GM18858 (cell line): ENCODE results near the gene SLU7.
"Not testable (repeated sequence)": the region's sequence is repeated elsewhere in the genome, so short reads cannot be mapped to it uniquely, and the experiment has no call there.

ENCODE experiments used
- ATAC-seq: cut with Tn5 transposase; IDR thresholded peaks from one replicate; pipeline ENCODE4 v1.9.1; 2021; ENCODE audit not compliant: unreplicated experiment

The SLU7 gene

GRCh38 chr5:160451281-160451680 is 32.4 kb upstream of the SLU7 start:
- no peak for ATAC-seq

- ATAC-seq = peak; percentile 55
Observed at GRCh38 chr5:160450164-160450932, 31.5 kb upstream of the SLU7 start.

DNA sequence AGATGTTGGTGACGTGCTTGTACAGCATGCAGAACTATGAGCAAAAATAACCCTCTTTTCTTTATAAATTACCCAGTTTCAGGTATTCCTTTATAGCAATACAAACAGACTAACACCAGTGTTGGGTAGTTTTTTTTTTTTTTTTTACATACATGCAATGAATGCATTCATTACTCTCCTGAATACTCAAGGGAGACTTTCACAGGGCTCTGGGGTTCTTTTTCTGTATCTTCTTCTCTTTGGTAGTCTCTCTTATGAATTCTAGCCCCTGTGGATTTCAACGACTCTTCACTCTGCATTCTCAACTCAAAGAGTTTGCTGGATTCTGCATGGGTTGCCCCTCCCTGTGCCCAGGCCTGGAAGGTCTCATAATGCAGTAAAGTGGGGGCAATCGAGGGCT is 30.6 kb upstream of the SLU7 start:
- no peak for ATAC-seq

DNA sequence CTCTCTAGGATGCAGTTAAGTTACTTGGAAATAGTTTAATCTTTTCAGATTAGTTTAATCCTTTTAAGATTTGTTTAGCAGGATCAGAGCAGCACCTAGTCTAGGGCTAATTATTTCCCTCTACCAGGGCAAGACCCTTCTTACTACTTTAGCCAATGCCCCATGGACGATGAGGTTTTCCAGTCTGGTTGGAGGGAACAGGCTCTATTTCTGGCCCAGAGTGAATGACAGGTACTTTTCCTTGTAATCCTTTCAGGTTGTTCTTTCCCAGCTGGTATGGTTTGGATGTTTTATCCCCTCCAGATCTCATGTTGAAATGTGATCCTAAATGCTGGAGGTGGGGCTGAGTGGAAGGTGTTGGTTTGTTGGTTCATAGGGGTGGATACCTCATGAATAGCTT is 30.0 kb upstream of the SLU7 start:
- no peak for ATAC-seq

DNA sequence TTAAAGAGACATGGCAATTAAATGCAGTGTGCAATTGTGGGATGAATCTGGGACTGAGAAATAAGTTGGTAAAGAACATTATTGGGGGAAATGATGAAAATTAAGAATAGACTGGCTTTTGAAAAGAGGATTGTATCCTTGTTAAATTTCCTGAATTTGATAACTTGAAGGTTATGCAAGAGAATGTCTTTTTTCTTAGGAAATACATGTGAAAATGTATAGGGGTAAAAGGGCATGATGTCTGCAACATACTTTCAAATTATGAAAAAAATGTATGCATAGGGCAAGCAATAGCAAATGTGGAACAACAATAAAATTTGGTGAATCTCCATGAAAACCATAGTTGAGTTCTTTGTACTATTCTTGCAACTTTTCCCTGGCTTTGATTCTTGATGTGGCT is 26.9 kb upstream of the SLU7 start:
- no peak for ATAC-seq

GRCh38 chr5:160445132-160445531 is 26.3 kb upstream of the SLU7 start:
- ATAC-seq = peak; percentile 25

GRCh38 chr5:160444407-160444806 is 25.5 kb upstream of the SLU7 start:
- no peak for ATAC-seq

DNA sequence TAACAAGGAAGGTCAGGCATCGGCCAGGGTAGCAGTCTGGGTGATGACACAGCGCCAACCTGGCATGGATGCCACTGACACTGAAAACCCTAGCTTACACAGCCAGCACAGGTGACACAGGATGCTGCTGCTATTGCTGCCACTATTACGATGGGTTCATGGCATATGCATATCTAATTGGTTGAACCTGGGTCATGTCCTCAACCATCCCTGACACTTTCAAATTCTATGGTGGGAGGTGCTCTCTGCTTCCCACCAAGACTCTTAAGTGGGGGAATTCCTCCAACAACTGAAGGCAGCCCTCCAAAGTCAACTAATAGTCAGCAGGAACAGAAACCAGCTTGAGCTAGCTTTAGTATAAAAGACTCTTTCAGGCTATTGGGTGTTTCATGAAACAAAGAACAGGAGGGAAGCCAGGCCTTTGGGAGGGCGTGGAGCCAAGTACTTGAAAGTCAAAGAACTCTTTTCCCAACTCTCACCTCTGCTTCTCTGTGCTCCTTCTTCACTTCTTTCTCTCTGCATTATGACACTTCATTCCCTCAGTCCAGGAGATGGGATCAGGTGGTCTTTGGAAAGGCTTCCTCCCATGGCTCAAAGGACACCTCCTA is 24.0 kb upstream of the SLU7 start:
- peak; percentile 24 for ATAC-seq

DNA sequence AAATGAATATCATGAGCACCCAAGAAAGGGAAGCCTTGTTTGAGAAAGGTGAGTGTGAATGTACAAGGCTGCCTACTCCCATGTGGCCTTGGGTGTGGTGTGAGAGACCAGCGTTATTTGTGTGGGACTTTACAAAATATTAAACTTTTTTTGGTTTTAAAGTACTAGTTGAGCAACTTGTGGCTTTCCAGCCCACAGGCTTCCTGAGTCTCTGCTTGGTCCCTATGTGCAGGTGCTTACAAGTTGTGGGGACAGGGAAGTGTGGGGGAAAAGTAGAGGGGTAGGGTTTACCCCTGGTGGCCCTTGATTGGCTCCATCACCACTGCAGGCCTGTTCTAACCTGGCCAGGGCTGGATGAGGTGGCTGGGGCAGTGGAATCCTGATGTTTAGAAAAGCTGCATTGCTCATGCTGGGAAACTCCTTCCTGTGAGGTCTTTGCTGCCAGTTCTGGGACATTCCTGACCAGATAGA is 22.5 kb upstream of the SLU7 start:
- no peak for ATAC-seq

DNA sequence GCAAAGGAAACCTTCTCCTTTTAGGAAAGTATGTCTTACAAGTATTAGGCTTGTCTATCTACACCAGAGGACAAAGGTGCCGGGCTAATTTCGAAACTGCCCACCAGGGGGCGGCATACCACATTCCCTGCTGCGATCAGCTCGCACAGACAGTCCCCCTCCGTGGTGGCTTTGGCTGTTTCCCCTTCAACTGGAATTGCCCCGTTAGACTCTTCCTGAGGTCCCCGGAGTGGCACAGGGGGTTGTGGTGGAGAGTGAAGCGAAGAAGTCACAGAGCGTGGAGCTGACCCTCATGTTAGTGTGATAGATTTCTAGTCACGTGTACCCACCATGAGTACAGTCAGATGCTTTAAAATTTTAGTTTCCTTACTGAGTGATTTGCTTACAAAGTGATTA is 20.3 kb upstream of the SLU7 start:
- peak; percentile 44 for ATAC-seq

GRCh38 chr5:160438316-160439204 is 19.7 kb upstream of the SLU7 start:
- ATAC-seq = peak; percentile 16

DNA sequence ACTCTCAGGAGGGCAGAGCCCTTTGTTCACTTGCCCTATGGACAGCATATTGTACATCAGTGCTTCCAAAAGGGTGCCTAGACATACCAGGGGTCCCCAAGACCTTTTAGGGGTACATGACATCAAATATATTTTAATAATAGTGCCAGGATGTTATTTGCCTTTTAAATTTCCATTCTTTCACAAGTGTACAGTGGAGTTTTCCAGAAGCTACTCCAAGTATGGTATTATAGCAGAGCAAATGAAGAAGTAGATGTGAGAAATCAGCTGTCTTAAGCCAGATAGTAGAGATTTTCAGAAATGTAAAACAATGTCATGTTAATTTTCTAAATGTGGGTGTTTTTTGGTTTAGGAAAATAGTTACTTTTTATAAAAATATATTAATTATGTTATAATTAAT is 18.4 kb upstream of the SLU7 start:
- ATAC-seq = no peak

- ATAC-seq = not testable (repeated sequence)
Observed at GRCh38 chr5:160436661-160437060, 17.8 kb upstream of the SLU7 start.

- ATAC-seq = no peak
Observed at GRCh38 chr5:160436017-160436416, 17.1 kb upstream of the SLU7 start.

- no peak for ATAC-seq
Observed at GRCh38 chr5:160435532-160435931, 16.7 kb upstream of the SLU7 start.

GRCh38 chr5:160434022-160434531 is 15.2 kb upstream of the SLU7 start:
- peak; percentile 82 for ATAC-seq

DNA sequence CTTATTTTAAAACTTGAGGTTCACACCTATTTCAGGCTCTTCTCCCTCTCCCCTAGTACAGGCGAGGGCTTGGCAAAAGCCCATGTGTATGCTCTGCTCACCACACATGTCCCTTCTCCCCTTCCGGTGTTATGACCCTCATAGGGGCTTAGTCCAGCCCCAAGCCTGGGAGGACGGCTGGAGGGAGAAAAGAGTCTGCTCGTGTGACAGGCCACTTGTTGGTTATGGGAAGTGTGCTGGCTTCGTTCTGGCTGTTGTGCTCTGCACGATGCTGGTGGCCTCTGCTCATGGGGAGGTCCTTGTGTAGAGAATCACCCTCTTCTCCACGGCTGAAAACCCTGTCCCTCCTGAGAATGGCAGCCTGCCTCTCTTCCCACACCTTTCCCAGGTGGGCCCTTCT is 13.9 kb upstream of the SLU7 start:
- ATAC-seq = no peak

- ATAC-seq = no peak
Observed at GRCh38 chr5:160432196-160432595, 13.3 kb upstream of the SLU7 start.

- no peak for ATAC-seq
Observed at GRCh38 chr5:160427607-160428006, 8.7 kb upstream of the SLU7 start.

- no peak for ATAC-seq
Observed at GRCh38 chr5:160423099-160423498, 4.2 kb upstream of the SLU7 start.

GRCh38 chr5:160421625-160422258 is 2.9 kb upstream of the SLU7 start, which contains the start of gene PTTG1:
Gene PTTG1 (plus strand): TSS chr5:160421855. CDS start chr5:160422313, 458 bp downstream.
- ATAC-seq = peak; percentile 62
